ENCODE results near the gene ZCCHC10.
"Not testable (repeated sequence)": the region's sequence is repeated elsewhere in the genome, so short reads cannot be mapped to it uniquely, and the experiment has no call there.

Gene ZCCHC10

DNA sequence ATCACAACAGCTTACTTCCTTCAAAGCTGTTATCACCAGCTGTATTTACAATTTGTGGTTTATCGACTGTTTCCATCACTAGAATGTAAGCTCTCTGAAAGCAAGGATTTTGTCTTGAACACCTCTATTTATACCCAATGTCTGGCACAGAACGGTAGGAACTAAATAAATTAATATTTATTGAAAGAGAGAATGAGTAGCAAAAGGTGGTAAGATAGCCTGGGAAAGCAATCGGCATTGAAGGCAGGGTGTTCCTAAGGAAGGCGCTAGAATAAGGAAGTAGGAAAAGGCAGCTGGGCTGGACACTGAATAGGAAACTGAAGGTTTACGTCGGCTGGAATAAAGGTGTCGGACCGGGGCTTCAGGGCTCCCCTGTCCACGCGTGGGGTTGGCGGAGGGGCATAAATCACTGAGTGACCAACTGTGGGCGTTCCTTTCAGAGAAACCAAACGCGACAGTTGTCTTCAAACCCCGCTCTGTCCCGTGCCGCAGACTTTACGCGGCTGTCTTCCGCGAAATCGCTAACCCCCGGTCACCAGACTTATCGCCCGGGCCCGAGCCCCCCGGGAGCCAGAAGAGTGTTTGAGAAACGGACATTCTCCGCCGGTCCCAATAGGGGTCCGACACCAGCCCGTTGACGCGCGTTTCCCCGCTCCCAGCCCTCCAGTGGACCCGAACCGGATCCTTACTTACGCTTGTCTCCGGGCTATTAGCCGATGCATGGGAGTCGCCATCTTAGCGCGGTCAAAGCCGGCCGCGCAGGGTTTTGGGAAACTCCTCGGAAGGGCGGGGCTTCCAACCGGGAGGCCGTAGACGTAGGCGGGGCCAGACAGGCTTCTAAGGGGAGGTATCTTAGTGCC lies at the start of gene ZCCHC10:
Gene ZCCHC10 (minus strand): TSS at position 746 of the 860 bp plus-strand sequence. CDS start 12 bp downstream, at position 734.
- DNase-seq: peak; percentile 93

DNA sequence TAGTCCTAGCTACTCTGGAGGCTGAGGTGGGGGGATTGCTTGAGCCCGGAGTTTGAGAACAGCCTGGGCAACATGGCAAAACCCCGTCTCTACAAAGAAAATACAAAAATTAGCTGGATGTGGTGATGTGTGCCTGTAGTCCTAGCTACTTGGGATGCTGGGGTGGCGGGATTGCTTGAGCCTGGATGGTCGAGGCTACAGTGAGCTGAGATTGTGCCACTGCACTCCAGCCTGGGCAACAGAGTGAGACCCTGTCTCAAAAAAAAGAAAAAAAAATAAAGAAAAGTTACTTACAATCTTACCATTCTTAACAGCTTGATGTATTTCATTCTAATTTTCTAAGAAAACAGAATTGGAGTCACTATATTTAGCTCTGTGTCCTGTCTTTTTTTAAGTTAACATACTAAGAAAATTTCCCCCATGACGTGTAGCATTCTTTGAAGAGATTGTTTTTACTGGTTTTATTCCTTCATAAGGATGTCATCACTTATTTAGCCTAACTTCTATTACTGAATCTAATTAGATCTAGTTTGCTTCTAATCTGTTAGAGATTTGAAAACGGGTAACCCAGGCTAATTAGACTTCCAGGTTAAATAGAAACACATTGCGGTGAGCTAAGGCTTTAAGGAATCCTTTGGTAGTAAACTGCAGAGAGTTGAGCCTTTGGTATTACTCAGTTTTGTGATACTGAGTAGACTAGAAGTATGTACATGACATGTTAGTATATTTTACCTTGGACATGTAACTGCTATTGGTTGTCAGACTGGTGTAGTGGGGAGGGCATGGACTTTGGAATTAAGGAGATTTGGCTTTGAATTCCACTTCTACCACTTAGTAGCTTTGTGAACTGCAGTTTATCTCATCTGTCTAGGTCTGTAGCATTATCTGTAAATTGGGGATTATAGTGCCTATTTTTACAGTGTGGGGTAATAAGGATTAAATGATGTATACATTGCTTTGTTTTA lies 49.5 kb upstream of the ZCCHC10 start:
- no peak for DNase-seq

GRCh38 chr5:133072021-133072420 lies 45.7 kb upstream of the ZCCHC10 start:
- DNase-seq: no peak

- no peak for DNase-seq
Observed at GRCh38 chr5:133066045-133066444, 39.7 kb upstream of the ZCCHC10 start.

- no peak for DNase-seq
Observed at GRCh38 chr5:133065471-133065870, 39.1 kb upstream of the ZCCHC10 start.

GRCh38 chr5:133063965-133064364 lies 37.6 kb upstream of the ZCCHC10 start:
- no peak for DNase-seq

- DNase-seq: no peak
Observed at GRCh38 chr5:133062276-133062675, 35.9 kb upstream of the ZCCHC10 start.

- DNase-seq: no peak
Observed at GRCh38 chr5:133059621-133060020, 33.3 kb upstream of the ZCCHC10 start.

GRCh38 chr5:133056891-133057290 lies 30.5 kb upstream of the ZCCHC10 start:
- DNase-seq: no peak

DNA sequence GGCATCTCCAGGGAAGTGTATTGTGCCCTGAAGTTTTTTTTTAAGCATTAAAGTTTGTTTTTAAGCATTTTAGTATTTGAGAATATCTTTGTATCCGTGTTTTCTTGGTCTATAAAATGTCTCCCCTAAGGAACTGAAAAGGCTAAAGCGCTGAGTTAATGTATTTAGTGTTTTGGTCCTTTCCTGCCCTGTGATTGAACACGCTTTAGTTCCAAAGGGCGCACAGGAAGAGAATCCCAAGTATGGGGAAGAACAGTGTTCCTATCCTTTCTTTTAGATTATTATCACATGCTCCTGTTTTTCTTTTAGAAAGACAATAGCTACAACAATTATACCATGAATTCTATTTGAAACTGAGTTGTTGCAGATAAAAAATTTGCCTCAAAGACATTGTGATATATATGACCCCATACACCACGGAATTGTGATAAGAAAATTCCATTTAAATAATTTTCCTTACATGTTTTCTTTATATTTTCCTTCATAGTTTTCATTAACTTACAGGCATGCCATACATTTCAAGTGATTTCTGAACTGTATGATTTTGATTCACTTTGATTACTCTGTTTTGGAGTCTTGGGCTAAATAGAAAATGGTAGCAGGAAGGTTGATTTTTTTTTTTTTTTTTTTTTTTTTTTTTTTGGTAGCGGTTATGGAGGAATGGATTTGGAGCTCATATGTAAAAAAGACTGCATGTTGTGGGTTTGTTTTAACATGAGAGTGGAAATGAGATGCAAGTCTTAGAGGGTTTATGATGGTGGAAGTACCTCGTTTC lies 28.5 kb upstream of the ZCCHC10 start:
- no peak for DNase-seq

- DNase-seq: no peak
Observed at GRCh38 chr5:133053448-133053847, 27.1 kb upstream of the ZCCHC10 start.

- peak; percentile 34 for DNase-seq
Observed at GRCh38 chr5:133052317-133053175, 26.2 kb upstream of the ZCCHC10 start.

DNA sequence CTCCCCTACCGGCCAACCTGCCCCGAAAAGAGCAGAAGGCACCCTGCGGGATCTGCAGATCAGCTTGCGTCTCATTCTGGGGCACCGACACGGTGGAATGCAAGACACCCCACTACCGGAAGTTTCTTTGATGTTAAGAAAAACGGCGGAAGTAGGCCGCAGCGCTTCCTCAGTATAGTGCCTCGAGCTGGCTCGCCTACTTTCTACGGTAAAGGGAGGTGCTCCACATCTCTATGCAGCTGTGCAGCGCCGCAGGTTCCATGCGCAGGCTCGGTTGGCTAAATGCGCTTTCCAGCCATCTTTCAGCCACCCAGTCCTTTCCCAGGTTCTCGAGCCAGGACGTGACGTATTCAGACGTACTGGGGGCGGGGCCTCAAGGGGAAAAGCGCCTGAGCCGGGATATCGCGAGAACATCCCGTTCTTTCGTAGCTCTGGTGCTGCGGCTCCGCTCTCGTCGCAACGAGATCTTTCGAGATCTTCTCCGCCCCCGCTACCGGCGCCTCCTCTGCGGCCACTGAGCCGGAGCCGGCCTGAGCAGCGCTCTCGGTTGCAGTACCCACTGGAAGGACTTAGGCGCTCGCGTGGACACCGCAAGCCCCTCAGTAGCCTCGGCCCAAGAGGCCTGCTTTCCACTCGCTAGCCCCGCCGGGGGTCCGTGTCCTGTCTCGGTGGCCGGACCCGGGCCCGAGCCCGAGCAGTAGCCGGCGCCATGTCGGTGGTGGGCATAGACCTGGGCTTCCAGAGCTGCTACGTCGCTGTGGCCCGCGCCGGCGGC lies 25.4 kb upstream of the ZCCHC10 start, which contains the start of gene HSPA4:
Gene HSPA4 (plus strand): TSS at position 472 of the 775 bp plus-strand sequence. CDS start 238 bp downstream, at position 710.
- DNase-seq: peak; percentile 97

GRCh38 chr5:133051061-133051541 lies 24.8 kb upstream of the ZCCHC10 start:
- DNase-seq: no peak

- DNase-seq: no peak
Observed at GRCh38 chr5:133050521-133050920, 24.2 kb upstream of the ZCCHC10 start.

DNA sequence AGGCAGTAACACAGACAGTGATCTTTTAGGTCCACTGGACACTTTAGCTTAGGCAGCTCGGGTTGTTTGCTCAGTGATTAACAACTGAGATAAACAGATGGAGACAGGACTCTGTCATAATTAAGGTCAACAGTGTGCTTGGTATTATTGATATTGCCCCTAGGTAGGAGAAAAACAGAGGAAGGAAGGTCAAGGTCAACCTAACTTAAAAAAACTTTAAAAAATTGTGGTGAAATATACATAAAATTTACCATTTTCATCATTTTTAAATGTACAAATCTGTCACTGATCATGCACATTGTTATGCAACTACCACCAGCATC lies 23.3 kb upstream of the ZCCHC10 start:
- DNase-seq: no peak

- DNase-seq: no peak
Observed at GRCh38 chr5:133048993-133049725, 22.8 kb upstream of the ZCCHC10 start.

DNA sequence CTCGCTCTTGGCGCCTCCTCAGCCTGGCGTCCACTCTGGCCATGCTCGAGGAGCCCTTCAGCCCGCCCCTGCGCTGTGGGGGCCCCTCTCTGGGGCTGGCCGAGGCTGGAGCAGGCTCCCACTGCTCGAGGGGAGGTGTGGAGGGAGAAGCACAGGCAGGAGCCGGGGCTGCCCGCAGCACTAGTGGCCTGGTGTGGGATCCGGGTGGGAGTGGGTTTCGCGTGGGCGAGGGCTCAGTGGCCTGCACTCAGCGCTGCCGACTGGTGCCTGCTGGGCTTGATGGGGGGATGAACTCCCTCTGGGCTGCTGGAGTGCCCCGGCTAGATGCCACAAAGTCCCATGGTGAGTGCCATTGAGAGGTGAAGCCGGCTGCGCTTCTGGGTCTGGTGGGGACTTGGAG lies 21.1 kb upstream of the ZCCHC10 start:
- DNase-seq: no peak

DNA sequence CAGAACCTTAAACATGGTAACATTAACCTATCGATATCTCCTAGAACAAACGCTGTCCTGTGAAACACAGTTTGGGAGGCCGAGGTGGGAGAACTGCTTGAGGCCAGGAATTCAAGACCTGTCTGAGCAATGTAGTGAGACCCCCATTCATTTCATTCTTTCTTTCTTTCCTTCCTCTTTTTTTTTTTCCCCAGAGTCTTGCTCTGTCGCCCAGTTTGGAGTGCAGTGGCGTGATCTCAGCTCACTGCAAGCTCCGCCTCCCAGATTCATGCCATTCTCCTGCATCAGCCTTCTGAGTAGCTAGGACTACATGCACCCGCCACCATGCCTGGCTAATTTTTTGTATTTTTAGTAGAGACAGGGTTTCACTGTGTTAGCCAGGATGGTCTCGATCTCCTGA lies 20.2 kb upstream of the ZCCHC10 start:
- DNase-seq: not testable (repeated sequence)

GRCh38 chr5:133041910-133042309 lies 15.6 kb upstream of the ZCCHC10 start:
- DNase-seq: no peak
